GM19438 (cell line): ENCODE results near the gene DUSP22.
A peak's percentile ranks its signal among the peaks of the same experiment; 100 is the strongest.

Experiments
- ATAC-seq: cut with Tn5 transposase; IDR thresholded peaks from one replicate; pipeline ENCODE4 v1.9.1; 2021; ENCODE audit warnings: low read depth; ENCODE audit not compliant: unreplicated experiment

The DUSP22 gene

GRCh38 chr6:391559-392440 is 99.5 kb downstream of the DUSP22 start, which contains the start of gene IRF4:
TSS of gene IRF4 (plus strand) at chr6:391752. CDS start at chr6:393153, 1,401 bp downstream.
- ATAC-seq, result peak; percentile 39

- no peak for ATAC-seq
Measured at GRCh38 chr6:392441-393390, 100.4 kb downstream of the DUSP22 start.

GRCh38 chr6:393391-394221 is 101.3 kb downstream of the DUSP22 start:
- no peak for ATAC-seq

- no peak for ATAC-seq
Measured at GRCh38 chr6:394641-395289, 102.5 kb downstream of the DUSP22 start.

- ATAC-seq, result no peak
Measured at GRCh38 chr6:395432-396125, 103.3 kb downstream of the DUSP22 start.

- ATAC-seq, result no peak
Measured at GRCh38 chr6:396126-396520, 103.8 kb downstream of the DUSP22 start.

- no peak for ATAC-seq
Measured at GRCh38 chr6:397056-397455, 104.8 kb downstream of the DUSP22 start.

- no peak for ATAC-seq
Measured at GRCh38 chr6:397604-398003, 105.3 kb downstream of the DUSP22 start.

- ATAC-seq, result no peak
Measured at GRCh38 chr6:398065-398464, 105.8 kb downstream of the DUSP22 start.

- ATAC-seq, result no peak
Measured at GRCh38 chr6:398558-399078, 106.3 kb downstream of the DUSP22 start.

- no peak for ATAC-seq
Measured at GRCh38 chr6:399785-400534, 107.7 kb downstream of the DUSP22 start.

GRCh38 chr6:400815-401214 is 108.5 kb downstream of the DUSP22 start:
- ATAC-seq, result no peak
